PC-9 (cell line): ENCODE results near the gene C5orf63.

Experiments
- CTCF ChIP-seq: fragments of 200-600 bp; sonication (generic); conservative IDR thresholded peaks from 2 replicates; pipeline ENCODE4 v1.6.1; 2017; ENCODE audit warnings: mixed run types, antibody characterized with exemption, mild to moderate bottlenecking, moderate library complexity
- EZH2 ChIP-seq: fragments of 200-600 bp; sonication (generic); IDR thresholded peaks from 2 replicates; pipeline ENCODE4 v1.8.0; 2017; ENCODE audit warnings: antibody characterized with exemption, low read depth

GRCh38 chr5:127041571-127041970 is 31.7 kb downstream of the C5orf63 start:
- TF ChIP-seq CTCF (no peak), EZH2 (no peak)
